Suppressor macrophage (primary cell): ENCODE results near the gene KBTBD2.
"Not testable (repeated sequence)": the region's sequence is repeated elsewhere in the genome, so short reads cannot be mapped to it uniquely, and the experiment has no call there.

Experiments used
- DNase-seq, 4 experiments: peaks; one replicate each; pipeline ENCODE4 v3.0.0-alpha.2; 2020 to 2022

KBTBD2 gene

DNA sequence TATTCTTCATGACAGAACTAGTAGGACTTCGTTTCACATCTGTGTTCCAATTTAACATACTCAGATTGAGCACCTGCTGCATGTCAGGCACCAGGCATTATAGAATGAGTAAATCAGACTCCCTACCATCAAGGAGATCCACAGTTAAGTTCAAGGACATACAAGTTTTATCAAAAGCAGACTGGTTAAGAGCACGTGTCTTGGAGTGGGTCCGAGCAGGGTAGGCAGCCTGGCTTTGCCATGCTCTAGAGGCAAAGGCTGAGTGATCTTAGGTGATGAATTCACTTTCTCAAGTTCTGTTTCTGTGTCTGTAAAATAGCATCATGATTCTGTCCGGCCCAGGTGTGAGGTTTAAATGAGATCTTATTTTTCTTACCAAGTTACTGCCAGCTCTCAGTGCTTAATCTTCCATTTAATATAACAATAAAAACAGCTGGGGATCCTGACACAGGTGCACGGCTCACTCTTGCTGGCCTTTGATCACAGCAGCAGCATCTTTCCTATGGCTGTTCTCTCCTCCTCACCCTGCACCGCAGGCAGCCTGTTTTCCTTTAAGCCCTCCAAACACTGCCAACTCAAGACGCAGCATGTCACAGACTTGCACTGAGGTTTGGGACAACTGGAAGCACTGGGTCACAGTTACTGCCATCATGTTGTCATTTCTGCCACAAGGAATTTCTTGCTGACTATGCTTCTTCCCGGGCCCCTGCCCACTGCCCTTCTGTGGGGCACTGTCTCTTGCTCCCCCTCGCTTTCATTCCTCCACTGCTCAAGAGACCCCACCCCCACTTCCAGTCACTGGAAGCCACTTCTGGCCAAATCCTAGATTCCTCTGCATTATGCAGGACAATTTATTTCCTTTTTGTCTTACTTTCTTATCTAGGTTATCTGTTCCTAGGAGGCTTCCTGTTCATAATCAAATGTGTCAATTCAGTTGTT is 35.5 kb downstream of the KBTBD2 start:
- not testable (repeated sequence) for DNase-seq

DNA sequence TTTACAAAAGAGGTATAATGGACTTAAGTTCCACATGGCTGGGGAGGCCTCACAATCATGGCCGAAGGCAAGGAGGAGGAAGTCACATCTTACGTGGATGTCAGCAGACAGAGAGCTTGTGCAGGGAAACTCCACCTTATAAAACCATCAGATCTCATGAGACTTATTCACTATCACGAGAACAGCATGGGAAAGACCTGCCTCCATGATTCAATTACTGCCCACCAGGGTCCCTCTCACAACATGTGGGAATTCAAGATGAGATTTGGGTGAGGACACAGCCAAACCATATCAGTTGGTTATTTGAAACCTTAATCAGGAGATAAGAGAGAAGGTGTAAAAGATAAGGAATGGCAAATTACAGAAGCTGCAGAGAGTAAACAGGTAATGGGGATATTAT is 40.9 kb downstream of the KBTBD2 start:
- DNase-seq = not testable (repeated sequence)

DNA sequence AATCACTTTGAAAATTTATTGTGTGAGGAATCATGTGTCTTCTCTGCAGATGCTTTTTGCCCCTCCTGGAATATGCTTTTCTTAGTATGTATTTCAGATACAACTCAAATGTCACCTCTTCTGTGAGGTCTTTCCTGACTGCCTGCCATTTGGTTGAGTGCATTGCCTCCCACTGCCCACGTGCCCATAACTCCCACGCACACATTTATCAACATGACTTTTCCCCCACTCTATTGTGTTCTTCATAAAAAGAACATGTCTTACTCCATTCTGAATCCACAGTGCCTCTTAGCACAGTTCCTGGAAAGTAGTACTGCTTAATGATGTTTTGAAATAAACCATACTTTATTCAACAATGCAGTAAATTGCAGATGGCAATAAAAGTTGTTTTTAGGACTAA is 42.9 kb downstream of the KBTBD2 start:
- not testable (repeated sequence) for DNase-seq

DNA sequence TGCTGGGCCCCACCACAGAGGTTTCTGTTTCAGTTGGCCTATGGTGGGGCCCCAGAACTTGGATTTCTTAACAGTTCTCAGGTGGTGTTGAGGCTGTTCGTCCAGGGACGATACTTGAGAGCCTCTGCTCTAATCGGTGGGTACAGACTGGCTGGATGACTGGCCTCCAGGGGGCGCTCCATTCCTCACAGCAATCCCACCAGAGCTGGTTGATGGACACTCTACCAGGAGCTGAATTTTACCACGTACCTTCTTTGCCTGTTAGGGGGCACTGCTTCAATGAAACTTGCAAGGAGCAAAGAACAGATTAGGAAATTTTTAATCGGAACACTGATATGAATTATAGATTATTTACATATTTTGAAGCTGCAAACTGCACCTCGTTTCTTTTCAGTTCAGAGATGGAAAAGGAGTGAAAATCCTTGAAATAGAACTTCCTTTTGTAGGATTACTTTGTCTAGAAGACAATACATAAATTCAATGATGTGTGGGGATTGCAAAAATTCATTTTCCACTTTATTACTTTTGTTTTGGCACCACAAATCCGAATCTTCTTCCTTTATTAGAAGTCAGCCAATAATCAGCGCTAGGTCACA is 44.8 kb downstream of the KBTBD2 start:
- peak; percentile 83 to 91 (median 88) for DNase-seq

DNA sequence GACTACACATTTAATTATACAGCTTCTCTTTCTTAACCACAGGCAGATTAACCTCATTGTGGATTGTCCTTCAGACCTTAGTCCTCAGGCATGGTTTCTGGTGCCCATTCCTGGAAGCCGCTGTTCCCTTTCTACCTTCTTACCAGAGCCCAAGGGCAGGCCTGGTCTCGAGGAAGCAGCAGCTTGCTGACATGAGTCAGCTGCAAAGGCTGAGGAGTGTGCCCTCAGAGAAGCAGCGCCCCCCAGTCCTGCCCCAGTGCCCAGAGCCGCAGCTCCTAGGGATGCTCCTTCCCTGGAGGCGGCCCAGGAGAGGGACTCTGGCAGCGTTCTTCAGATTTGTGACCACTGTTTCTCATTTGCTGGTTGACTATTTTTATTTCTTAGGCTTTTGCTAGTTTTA is 46.8 kb downstream of the KBTBD2 start:
- DNase-seq = not testable (repeated sequence)

DNA sequence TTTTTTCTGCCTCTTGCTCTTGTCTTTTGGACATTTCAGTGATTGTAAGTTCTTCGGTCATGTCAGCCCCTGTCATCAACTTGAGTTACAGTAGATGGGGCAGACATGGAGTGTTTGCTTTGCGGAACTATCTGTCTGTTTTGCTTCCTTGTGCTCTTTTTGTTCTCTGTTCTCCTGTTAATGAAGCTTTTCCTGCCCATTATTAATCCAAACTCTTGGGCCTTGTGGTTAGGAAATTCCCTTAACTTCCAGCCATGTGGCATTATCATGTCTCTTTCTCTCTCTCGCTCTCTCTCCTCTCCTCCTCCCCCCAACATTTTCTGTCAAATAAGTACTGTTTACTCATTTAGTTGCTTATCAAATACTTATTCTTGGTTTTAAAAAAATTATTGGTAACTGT is 47.8 kb downstream of the KBTBD2 start:
- DNase-seq = not testable (repeated sequence)

DNA sequence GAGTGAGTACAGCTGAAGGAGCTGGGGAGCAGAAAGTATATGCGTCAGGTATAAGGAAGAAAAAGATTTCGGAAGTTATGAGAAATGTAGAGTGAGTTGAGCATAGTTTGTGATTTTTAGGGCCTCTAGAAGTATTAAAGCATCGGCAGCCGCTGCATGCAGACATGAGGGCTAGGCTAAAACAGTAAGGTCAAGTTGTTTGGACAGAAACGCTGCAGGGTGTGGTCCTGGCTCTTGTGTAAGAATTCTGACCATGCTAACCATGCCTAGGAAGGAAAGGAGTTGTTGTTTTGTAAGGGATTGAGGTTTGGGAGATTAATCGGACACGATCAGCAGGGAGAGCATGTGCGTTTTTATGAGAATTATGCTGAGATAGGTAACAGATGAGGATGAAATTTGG is 51.7 kb downstream of the KBTBD2 start:
- DNase-seq = not testable (repeated sequence)

DNA sequence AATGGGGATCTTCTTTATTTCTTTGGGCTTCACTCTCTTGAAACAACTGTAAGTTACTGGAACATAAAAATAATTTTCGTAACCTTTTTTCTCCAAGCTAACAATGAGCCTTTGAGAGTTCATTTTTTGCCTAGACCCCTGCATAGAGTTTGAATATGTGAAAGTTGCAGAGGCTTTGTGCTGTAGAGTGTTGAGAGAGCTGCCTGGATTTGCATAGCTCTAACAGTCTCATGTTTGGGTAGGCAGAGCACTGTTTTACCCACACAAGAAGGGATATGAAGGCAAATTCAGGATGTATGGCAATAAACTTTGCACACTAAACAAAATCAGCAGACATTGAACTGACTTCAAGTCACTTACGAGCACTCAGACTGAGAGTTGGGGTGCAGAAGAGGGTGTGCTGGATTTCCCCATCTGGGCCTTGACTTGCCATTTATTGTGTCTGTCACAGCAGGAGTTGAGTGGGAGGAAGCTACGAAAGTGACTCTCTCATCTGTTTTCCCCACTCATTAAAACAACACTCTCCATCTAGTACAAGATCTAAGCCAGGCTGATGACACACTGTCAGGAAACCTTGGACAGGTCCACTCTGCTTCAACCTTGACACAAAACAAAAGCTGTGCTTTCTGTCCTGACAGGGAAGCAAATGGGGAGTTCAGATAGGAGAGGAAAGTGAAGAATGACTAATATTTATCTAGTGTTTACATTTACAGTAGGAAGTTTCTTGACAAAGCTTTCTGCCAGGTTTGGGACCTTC is 62.4 kb downstream of the KBTBD2 start:
- peak in 1 of 4 experiments; percentile 8 for DNase-seq
